DOHH2 (cell line): ENCODE data around the gene ZNF235.

Source experiments
- CTCF ChIP-seq: fragments of 200-600 bp; sonication (generic); IDR thresholded peaks from one replicate; pipeline ENCODE4 v1.5.1; 2014; ENCODE audit warnings: antibody characterized with exemption, mild to moderate bottlenecking, low read depth, low read length; ENCODE audit not compliant: poor library complexity, severe bottlenecking
- EZH2phosphoT487 ChIP-seq: fragments of 200-600 bp; sonication (generic); IDR thresholded peaks from 2 replicates; pipeline ENCODE4 v1.6.1; 2017; ENCODE audit warnings: borderline replicate concordance, mild to moderate bottlenecking, antibody characterized with exemption, low read length, moderate library complexity, mixed read lengths

- no peak for TF ChIP-seq CTCF
- TF ChIP-seq EZH2phosphoT487, result no peak
Measured at GRCh38 chr19:44303976-44304568, 753 bp downstream of the ZNF235 start.
